PC-3 (cell line): ENCODE results near the gene STH.

ENCODE experiments used
- EZH2 ChIP-seq: fragments of 300-600 bp; sonication (generic); IDR thresholded peaks from one replicate; pipeline ENCODE4 v1.6.1; 2017; ENCODE audit warnings: antibody characterized with exemption, mild to moderate bottlenecking, low read length; ENCODE audit not compliant: unreplicated experiment
- EZH2phosphoT487 ChIP-seq: fragments of 300-600 bp; sonication (generic); IDR thresholded peaks from 2 replicates; pipeline ENCODE4 v1.6.1; 2018; ENCODE audit warnings: mild to moderate bottlenecking, antibody characterized with exemption, low read length, borderline replicate concordance
- TF ChIP-seq, protein P1 (sequence below): fragments of 300-600 bp; sonication (generic); conservative IDR thresholded peaks from 2 replicates; pipeline ENCODE4 v1.5.1; 2017; ENCODE audit warnings: antibody characterized with exemption, low read depth, mild to moderate bottlenecking, low read length

DNA sequence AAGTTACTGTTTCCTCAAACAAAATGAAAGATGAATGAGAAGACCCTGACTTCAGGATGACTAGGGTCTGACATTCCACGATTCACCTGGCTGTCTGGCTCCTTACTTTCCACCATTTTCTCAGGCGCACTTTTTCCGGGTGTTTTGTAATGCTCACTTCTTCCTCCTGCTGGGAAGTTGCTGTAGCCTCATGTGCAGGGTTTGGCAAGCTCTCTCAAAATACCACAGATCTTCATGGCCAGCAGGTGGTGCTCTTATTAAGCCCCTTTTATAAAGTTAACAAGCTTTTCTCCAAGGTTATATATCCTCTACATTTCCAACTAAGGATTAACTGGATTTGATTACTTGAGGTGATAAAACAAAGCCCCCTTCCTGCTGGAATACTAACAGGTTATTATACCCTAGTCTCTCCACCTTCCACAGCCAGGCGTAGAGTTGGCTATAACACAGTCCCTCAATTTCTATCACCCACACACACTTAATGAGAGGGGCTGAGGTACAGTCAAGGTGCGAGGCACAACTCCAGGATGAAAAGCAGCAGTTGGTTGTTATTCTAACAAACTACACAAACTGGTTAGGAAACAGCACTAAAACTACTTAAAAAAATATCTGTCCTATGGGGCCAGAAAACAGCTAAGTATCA is 45.4 kb downstream of the STH start:
- TF ChIP-seq, protein P1, sequence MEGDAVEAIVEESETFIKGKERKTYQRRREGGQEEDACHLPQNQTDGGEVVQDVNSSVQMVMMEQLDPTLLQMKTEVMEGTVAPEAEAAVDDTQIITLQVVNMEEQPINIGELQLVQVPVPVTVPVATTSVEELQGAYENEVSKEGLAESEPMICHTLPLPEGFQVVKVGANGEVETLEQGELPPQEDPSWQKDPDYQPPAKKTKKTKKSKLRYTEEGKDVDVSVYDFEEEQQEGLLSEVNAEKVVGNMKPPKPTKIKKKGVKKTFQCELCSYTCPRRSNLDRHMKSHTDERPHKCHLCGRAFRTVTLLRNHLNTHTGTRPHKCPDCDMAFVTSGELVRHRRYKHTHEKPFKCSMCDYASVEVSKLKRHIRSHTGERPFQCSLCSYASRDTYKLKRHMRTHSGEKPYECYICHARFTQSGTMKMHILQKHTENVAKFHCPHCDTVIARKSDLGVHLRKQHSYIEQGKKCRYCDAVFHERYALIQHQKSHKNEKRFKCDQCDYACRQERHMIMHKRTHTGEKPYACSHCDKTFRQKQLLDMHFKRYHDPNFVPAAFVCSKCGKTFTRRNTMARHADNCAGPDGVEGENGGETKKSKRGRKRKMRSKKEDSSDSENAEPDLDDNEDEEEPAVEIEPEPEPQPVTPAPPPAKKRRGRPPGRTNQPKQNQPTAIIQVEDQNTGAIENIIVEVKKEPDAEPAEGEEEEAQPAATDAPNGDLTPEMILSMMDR: peak; percentile 99
- TF ChIP-seq EZH2phosphoT487 (no peak), EZH2 (no peak)
